ENCODE results near the gene CHRM2. TPM values are rescaled to one million over a fixed set of nuclear protein-coding genes. Genes with fewer than 3 reads are reported as not detected.

CHRM2 gene
- total RNA-seq, 1 experiment from 2014 or later: not detected

DNA sequence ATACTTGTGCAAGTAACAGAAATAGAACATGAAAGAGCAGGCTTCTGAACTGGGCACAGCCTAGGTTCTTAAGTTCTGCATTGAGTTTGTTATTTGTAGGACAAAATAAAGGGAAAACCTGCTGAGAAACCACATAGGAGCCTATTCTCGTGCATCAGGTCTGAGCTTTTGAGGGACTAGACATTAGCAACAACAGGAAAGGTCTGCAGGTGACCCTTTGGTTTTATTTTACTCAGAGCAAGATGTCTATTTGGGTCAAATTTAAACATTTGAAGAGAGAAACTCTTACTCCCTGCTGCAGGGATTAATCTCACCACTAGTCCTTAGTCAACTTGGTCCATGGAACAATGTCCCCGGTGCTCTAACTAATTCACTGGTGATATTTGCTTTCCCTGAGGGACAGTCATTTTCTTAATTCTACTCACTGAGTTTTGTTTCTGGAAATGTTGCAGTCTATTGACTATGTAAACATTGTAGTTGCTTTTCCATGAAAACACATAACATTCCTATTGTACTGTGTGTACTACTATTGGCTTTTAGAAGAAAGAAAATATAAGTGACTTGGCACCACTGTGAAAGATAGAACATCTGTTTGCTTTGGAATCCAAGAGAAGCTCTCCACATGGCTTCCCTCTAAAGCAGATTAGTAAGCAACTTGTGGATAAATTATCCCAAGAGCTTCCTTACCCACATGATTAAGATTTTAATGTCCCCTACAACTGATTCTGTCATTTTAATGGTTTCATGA is 108.2 kb downstream of the CHRM2 start:
- H3K4me1 ChIP-seq (ENCODE audit: control insufficient read depth in 1 of 2, insufficient read depth in 2 of 2, low read length in 2 of 2): no peaks in the 10 kb centered on the region
- no peaks in the 10 kb centered on the region for H3K9me2 ChIP-seq (ENCODE audit: insufficient read depth)
- H3K36me3 ChIP-seq (ENCODE audit: control insufficient read depth in 1 of 2, insufficient read depth in 2 of 2, low read length in 2 of 2): no peaks in the 10 kb centered on the region
- no TSS peak for BruUV-seq (replicated peaks)
- no peaks in the 10 kb centered on the region for H3K79me2 ChIP-seq (ENCODE audit: insufficient read depth, low read length)
- no peak for DNase-seq (ENCODE audit: low read depth, low spot score)
- H3K9ac ChIP-seq (ENCODE audit: low read length): no peak overlapping the region
- CTCF ChIA-PET: no interaction called here
- H4K20me1 ChIP-seq (ENCODE audit: insufficient read depth): no peaks in the 10 kb centered on the region
- H3K9me3 ChIP-seq (ENCODE audit: control insufficient read depth in 1 of 2, insufficient read depth in 1 of 2, low read depth in 1 of 2, low read length in 2 of 2): peaks cover 3 to 6% of the 10 kb centered on the region in 2 experiments; a peak in 2 of 4 replicates
- H3K4me2 ChIP-seq (ENCODE audit: low read length): no peak overlapping the region
- TF ChIP-seq FOSL1 (IDR thresholded peaks at IDR 0.05; ENCODE audit: low read depth) (no peak), YY1 (IDR thresholded peaks at IDR 0.05; ENCODE audit: extremely low read depth, insufficient replicate concordance, low read depth, low read length) (no peak), POLR2AphosphoS5 (IDR thresholded peaks at IDR 0.05; ENCODE audit: low read depth, low read length) (no peak), RAD21 (IDR thresholded peaks at IDR 0.05; ENCODE audit: low read depth) (no peak)
- RAD21 ChIA-PET (ENCODE audit: low non-redundant PET in 1 of 2, low total read pairs in 2 of 2, uncharacterized antibody in 2 of 2, unreplicated experiment in 2 of 2): no interaction called here
- H3K27ac ChIP-seq (ENCODE audit: low read depth, low read length): no peak overlapping the region
- no peak for ATAC-seq
- POLR2A ChIA-PET: no interaction called here
- no peaks in the 10 kb centered on the region for H3K27me3 ChIP-seq (ENCODE audit: insufficient read depth, low read length)
- intact Hi-C loops (cut with micrococcal nuclease): no loop called here
- H2AFZ ChIP-seq (ENCODE audit: low read depth, low read length, poor library complexity, severe bottlenecking): no peak overlapping the region
- no peak overlapping the region for H3K4me3 ChIP-seq (replicated peaks in 1 of 2; ENCODE audit: low read depth in 1 of 2, low read length in 2 of 2)

DNA sequence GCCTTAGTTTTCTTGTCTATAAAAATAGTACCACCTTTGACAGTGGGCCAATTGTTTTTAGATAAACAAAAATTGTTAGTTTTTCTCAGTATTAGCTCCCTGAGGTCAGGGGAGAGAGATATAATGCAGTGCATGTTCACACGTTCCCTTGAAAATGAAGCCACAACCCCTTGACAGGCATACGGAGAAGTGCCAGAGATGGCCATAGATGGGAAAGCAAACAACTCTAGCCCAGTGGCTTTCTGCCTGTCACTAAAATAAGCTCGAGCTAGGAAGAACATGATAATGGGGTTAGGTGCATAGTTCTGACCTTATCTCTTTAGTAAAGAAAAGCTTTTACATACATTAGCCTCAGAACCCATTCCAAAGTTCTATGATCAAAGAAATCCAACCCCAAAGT is 124.9 kb downstream of the CHRM2 start:
- RAD21 ChIA-PET (ENCODE audit: low non-redundant PET in 1 of 2, low total read pairs in 2 of 2, uncharacterized antibody in 2 of 2, unreplicated experiment in 2 of 2): no interaction called here
- CTCF ChIA-PET: no interaction called here
- intact Hi-C loops (cut with micrococcal nuclease): no loop called here

More for the DNA sequence above, 124.9 kb downstream of the CHRM2 start:
- Histone ChIP-seq H4K20me1 (ENCODE audit: insufficient read depth) (no peaks in the 10 kb centered on the region), H3K9ac (ENCODE audit: low read length) (no peak overlapping the region), H3K27me3 (ENCODE audit: insufficient read depth, low read length) (no peaks in the 10 kb centered on the region), H3K4me2 (ENCODE audit: low read length) (no peak overlapping the region), H3K4me3 (replicated peaks in 1 of 2; ENCODE audit: low read depth in 1 of 2, low read length in 2 of 2) (no peak overlapping the region), H3K27ac (ENCODE audit: low read depth, low read length) (no peak overlapping the region), H3K4me1 (ENCODE audit: control insufficient read depth in 1 of 2, insufficient read depth in 2 of 2, low read length in 2 of 2) (no peaks in the 10 kb centered on the region), H2AFZ (ENCODE audit: low read depth, low read length, poor library complexity, severe bottlenecking) (no peak overlapping the region), H3K36me3 (ENCODE audit: control insufficient read depth in 1 of 2, insufficient read depth in 2 of 2, low read length in 2 of 2) (no peaks in the 10 kb centered on the region), H3K9me2 (ENCODE audit: insufficient read depth) (no peaks in the 10 kb centered on the region), H3K79me2 (ENCODE audit: insufficient read depth, low read length) (no peaks in the 10 kb centered on the region), H3K9me3 (ENCODE audit: control insufficient read depth in 1 of 2, insufficient read depth in 1 of 2, low read depth in 1 of 2, low read length in 2 of 2) (peaks cover 0 to 11% of the 10 kb centered on the region in 2 experiments; a peak in 2 of 4 replicates)
- POLR2A ChIA-PET: no interaction called here
- no TSS peak for BruUV-seq (replicated peaks)
- ATAC-seq: no peak
- TF ChIP-seq POLR2AphosphoS5 (IDR thresholded peaks at IDR 0.05; ENCODE audit: low read depth, low read length) (no peak), SP1 (IDR thresholded peaks at IDR 0.05; ENCODE audit: low read depth) (no peak), EZH2phosphoT487 (IDR thresholded peaks at IDR 0.05; ENCODE audit: borderline replicate concordance) (no peak)
- TF ChIP-seq, protein P1, sequence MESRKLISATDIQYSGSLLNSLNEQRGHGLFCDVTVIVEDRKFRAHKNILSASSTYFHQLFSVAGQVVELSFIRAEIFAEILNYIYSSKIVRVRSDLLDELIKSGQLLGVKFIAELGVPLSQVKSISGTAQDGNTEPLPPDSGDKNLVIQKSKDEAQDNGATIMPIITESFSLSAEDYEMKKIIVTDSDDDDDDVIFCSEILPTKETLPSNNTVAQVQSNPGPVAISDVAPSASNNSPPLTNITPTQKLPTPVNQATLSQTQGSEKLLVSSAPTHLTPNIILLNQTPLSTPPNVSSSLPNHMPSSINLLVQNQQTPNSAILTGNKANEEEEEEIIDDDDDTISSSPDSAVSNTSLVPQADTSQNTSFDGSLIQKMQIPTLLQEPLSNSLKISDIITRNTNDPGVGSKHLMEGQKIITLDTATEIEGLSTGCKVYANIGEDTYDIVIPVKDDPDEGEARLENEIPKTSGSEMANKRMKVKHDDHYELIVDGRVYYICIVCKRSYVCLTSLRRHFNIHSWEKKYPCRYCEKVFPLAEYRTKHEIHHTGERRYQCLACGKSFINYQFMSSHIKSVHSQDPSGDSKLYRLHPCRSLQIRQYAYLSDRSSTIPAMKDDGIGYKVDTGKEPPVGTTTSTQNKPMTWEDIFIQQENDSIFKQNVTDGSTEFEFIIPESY (IDR thresholded peaks at IDR 0.05; ENCODE audit: extremely low read depth, insufficient replicate concordance, low read length): no peak
- DNase-seq (ENCODE audit: low read depth, low spot score): no peak
